AG04450 (cell line): ENCODE measurements around the gene FRMD4A. TPM values are rescaled to one million over a fixed set of nuclear protein-coding genes. Genes with fewer than 3 reads are reported as not detected.

Experiments
- CTCF ChIA-PET: fragments of 300-600, 350-600 bp; formaldehyde crosslinking; extraction: SDS; loops from one replicate; lab custom pipeline; 2022; ENCODE audit warnings: antibody characterized with exemption, inconsistent platforms; lab: Charles Lee
- POLR2A ChIA-PET: fragments of 350-600 bp; formaldehyde crosslinking; extraction: SDS; loops from one replicate; lab custom pipeline; 2021; ENCODE audit warnings: antibody characterized with exemption, inconsistent platforms; lab: Yijun Ruan, JAX
- DNase-seq: peaks from one replicate; pipeline ENCODE4 v3.0.0-alpha.2; 2011; ENCODE audit warnings: low read depth, low spot score
- H3K27ac ChIP-seq: one replicate; pipeline ENCODE4 v1.5.1; 2012; ENCODE audit warnings: low read depth, low read length, control low read depth
- H3K27me3 ChIP-seq: one replicate; pipeline ENCODE4 v1.6.0; 2012; ENCODE audit warnings: low read length; ENCODE audit not compliant: control insufficient read depth, insufficient read depth
- H3K4me3 ChIP-seq: 2 replicates; pipeline ENCODE4 v1.5.1; 2011; ENCODE audit warnings: mild to moderate bottlenecking, low read depth, low read length, control low read depth
- H3K9me3 ChIP-seq: 2 replicates; pipeline ENCODE4 v1.5.1; 2012; ENCODE audit warnings: low read length; ENCODE audit not compliant: control insufficient read depth, insufficient read depth
- polyA plus RNA-seq: library from polyadenylated mRNA; depleted of rRNA; stranded (reverse); fragments of >200 nt; gene quantifications from 2 replicates; pipeline ENCODE4 v1.2.3, GENCODE V29; 2011
- TF ChIP-seq, protein P1 (sequence below): IDR thresholded peaks from 2 replicates; pipeline ENCODE4 v1.5.1; 2011; ENCODE audit warnings: low read depth, low read length, control low read depth, inconsistent platforms

The FRMD4A gene
- polyA plus RNA-seq, 1 experiment, result 45.7 TPM

- CTCF ChIA-PET, result interaction anchor here (0.6 to 3.2 kb wide), 13 partner anchors 10 to 413 kb away, joined by 3 to 40 read pairs (median 3); no protein-coding TSS in a partner anchor
Observed at GRCh38 chr10:14196113-14196512, 134.6 kb downstream of the FRMD4A start.

GRCh38 chr10:14195433-14195832 is 135.3 kb downstream of the FRMD4A start:
- Histone ChIP-seq H3K9me3 (no peaks in the 10 kb centered on the region), H3K27ac (no peak overlapping the region), H3K4me3 (no peak overlapping the region), H3K27me3 (peaks cover 13% of the 10 kb centered on the region)
- ChIA-PET CTCF (interaction anchor here (0.6 to 3.2 kb wide), 9 partner anchors 9 to 628 kb away, joined by 3 to 40 read pairs (median 3); no protein-coding TSS in a partner anchor), POLR2A (no interaction called here)
- DNase-seq, result no peak
- TF ChIP-seq, protein P1, sequence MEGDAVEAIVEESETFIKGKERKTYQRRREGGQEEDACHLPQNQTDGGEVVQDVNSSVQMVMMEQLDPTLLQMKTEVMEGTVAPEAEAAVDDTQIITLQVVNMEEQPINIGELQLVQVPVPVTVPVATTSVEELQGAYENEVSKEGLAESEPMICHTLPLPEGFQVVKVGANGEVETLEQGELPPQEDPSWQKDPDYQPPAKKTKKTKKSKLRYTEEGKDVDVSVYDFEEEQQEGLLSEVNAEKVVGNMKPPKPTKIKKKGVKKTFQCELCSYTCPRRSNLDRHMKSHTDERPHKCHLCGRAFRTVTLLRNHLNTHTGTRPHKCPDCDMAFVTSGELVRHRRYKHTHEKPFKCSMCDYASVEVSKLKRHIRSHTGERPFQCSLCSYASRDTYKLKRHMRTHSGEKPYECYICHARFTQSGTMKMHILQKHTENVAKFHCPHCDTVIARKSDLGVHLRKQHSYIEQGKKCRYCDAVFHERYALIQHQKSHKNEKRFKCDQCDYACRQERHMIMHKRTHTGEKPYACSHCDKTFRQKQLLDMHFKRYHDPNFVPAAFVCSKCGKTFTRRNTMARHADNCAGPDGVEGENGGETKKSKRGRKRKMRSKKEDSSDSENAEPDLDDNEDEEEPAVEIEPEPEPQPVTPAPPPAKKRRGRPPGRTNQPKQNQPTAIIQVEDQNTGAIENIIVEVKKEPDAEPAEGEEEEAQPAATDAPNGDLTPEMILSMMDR, result no peak

More at GRCh38 chr10:14196113-14196512, 134.6 kb downstream of the FRMD4A start:
- peaks cover 14% of the 10 kb centered on the region for H3K27me3 ChIP-seq
- no peaks in the 10 kb centered on the region for H3K9me3 ChIP-seq
- TF ChIP-seq, protein P1, result no peak
- no peak overlapping the region for H3K27ac ChIP-seq
- DNase-seq, result no peak
- no peak overlapping the region for H3K4me3 ChIP-seq
- POLR2A ChIA-PET, result interaction anchor here (0.6 kb wide), 1 partner anchor 20 kb away, joined by 3 read pairs; no protein-coding TSS in a partner anchor

- Histone ChIP-seq H3K4me3 (no peak overlapping the region), H3K27ac (no peak overlapping the region), H3K9me3 (no peaks in the 10 kb centered on the region), H3K27me3 (peaks cover 20% of the 10 kb centered on the region)
- CTCF ChIA-PET, result no interaction called here
- DNase-seq, result no peak
- POLR2A ChIA-PET, result no interaction called here
- TF ChIP-seq, protein P1, result no peak
Observed at GRCh38 chr10:14192746-14193145, 138.0 kb downstream of the FRMD4A start.

DNA sequence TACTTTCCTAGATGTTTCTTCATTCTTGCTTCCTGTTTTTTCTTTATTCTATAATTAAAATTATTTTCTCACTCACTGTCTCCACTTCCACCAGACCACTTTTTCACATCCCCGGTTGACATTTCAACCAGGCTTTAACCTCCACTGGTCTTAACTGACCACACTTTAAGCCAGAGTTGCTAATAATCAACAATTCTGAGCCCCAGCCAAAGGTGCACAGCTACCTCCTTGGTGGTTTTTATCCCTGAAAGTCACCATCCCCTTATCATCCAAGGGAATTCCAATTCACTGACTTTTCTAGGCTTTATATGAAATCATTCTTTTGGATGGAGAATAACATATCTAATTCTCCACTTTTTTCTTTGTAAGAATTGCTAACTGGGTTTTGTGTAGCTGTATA is 138.9 kb downstream of the FRMD4A start:
- no peak overlapping the region for H3K27ac ChIP-seq
- ChIA-PET CTCF (no interaction called here), POLR2A (no interaction called here)
- no peaks in the 10 kb centered on the region for H3K9me3 ChIP-seq
- no peak for DNase-seq
- H3K27me3 ChIP-seq, result peaks cover 21% of the 10 kb centered on the region
- H3K4me3 ChIP-seq, result no peak overlapping the region
- TF ChIP-seq, protein P1, result no peak

DNA sequence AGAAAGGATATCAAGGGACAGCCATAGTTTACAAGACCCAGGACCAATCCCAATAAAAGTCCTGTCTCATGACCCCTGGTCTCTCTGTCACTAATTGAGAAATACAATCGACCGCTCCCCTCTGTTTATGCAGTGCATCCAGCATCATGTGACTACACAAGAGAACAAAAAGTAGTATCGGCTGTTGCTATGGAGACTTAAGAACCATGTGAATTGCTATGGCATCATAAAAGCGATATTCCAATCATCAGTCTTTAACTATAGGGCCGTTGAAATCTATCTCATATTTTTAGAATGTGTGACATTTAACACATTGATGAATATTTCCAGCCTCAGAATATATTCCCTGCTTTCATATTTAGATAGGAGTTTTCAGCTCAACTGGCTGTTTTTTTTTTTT is 139.3 kb downstream of the FRMD4A start:
- ChIA-PET POLR2A (no interaction called here), CTCF (no interaction called here)
- TF ChIP-seq, protein P1, result no peak
- Histone ChIP-seq H3K27ac (no peak overlapping the region), H3K4me3 (no peak overlapping the region), H3K27me3 (peaks cover 22% of the 10 kb centered on the region), H3K9me3 (no peaks in the 10 kb centered on the region)
- DNase-seq, result no peak
